K562 (cell line): ENCODE data around the gene LRP10. TPM values are rescaled to one million over a fixed set of nuclear protein-coding genes. Genes with fewer than 3 reads are reported as not detected.

Experiments used
- ATAC-seq: fragments of 200-7000 bp; cut with Tn5 transposase; 3 replicates; pipeline ENCODE4 v1.9.1; 2020; ENCODE audit warnings: moderate library complexity
- Bru-seq: library from RNA; stranded (reverse); fragments of 400-500 nt; gene quantifications from one replicate; lab custom pipeline; 2021; lab: Mats Ljungman, UMichigan
- BruChase-seq, 2 experiments: library from RNA; stranded (reverse); fragments of 400-500 nt; gene quantifications; one replicate each; lab custom pipeline; 2021; lab: Mats Ljungman, UMichigan
- BruUV-seq: library from RNA; stranded (reverse); fragments of 400-500 nt; replicated peaks from 2 replicates; lab custom pipeline; 2021; lab: Mats Ljungman, UMichigan
- CTCF ChIA-PET: fragments of 300-600 bp; formaldehyde crosslinking; extraction: SDS; loops from one replicate; lab custom pipeline; 2021; ENCODE audit warnings: low intra/inter-chr PET ratio; lab: Yijun Ruan, JAX
- POLR2A ChIA-PET: fragments of 300-600, 350-650 bp; sonication (Branson Sonifier 250); formaldehyde crosslinking; extraction: SDS; loops from one replicate; lab custom pipeline; 2021; ENCODE audit warnings: antibody characterized with exemption, inconsistent platforms; lab: Yijun Ruan, JAX
- DNase-seq, 4 experiments: peaks; one replicate each; pipeline versions ENCODE4 v3.0.0 to v3.0.0-alpha.2; 2011 to 2018; ENCODE audit warnings: low spot score in 3 of 4, mixed read lengths in 3 of 4; ENCODE audit errors: extremely low read depth in 1 of 4
- FAIRE-seq: peaks from 2 replicates; lab custom pipeline; 2011; peaks lifted over from hg19 to GRCh38; lab: Jason Lieb, UNC
- H2AFZ ChIP-seq: 2 replicates; pipeline ENCODE4 v1.6.0; 2011; ENCODE audit warnings: low read depth, low read length, control low read depth, inconsistent platforms
- H3K27ac ChIP-seq: fragments of 200-600 bp; 3 replicates; pipeline ENCODE4 v1.8.0; 2011; ENCODE audit warnings: low read depth, mild to moderate bottlenecking, control low read depth, inconsistent platforms, low read length, moderate library complexity, mixed read lengths; ENCODE audit errors: extremely low read depth
- H3K27me3 ChIP-seq, 2 experiments: fragments of 300-600 bp in 1 of 2; 2 replicates in 1 of 2; 3 replicates in 1 of 2; pipeline versions ENCODE4 v1.6.0 to v1.8.0; 2011; ENCODE audit warnings: inconsistent platforms in 2 of 2, low read length in 2 of 2, mild to moderate bottlenecking in 1 of 2, mixed read lengths in 1 of 2, moderate library complexity in 1 of 2; ENCODE audit not compliant: control insufficient read depth in 2 of 2, insufficient read depth in 2 of 2
- H3K36me3 ChIP-seq: fragments of 300-600 bp; 3 replicates; pipeline ENCODE4 v1.8.0; 2011; ENCODE audit warnings: mild to moderate bottlenecking, low read length, inconsistent platforms; ENCODE audit not compliant: control insufficient read depth, insufficient read depth
- H3K4me1 ChIP-seq, 2 experiments: fragments of 200-600 bp in 1 of 2; replicated peaks in 1 of 2; 2 replicates in 1 of 2; 3 replicates in 1 of 2; pipeline versions ENCODE4 v1.5.1 to v1.8.0; 2011; ENCODE audit warnings: inconsistent platforms in 2 of 2, low read length in 2 of 2, mild to moderate bottlenecking in 1 of 2, mixed read lengths in 1 of 2, moderate library complexity in 1 of 2; ENCODE audit not compliant: control insufficient read depth in 2 of 2, insufficient read depth in 2 of 2
- H3K4me2 ChIP-seq: 2 replicates; pipeline ENCODE4 v1.6.1; 2011; ENCODE audit warnings: low read length, control low read depth, inconsistent platforms, mixed read lengths; ENCODE audit not compliant: insufficient read depth
- H3K4me3 ChIP-seq: fragments of 200-600 bp; sonication (generic), shearing (Covaris generic); 2 replicates; pipeline ENCODE4 v1.5.1; 2016; ENCODE audit warnings: control low read depth, inconsistent platforms
- H3K79me2 ChIP-seq: fragments of 200-600 bp; 3 replicates; pipeline ENCODE4 v1.8.0; 2011; ENCODE audit warnings: low read length, inconsistent platforms; ENCODE audit not compliant: control insufficient read depth, insufficient read depth
- H3K9ac ChIP-seq, 2 experiments: 2 replicates each; pipeline versions ENCODE4 v1.6.0 to v1.6.1; 2011; ENCODE audit warnings: low read depth in 2 of 2, low read length in 2 of 2, control low read depth in 1 of 2, inconsistent platforms in 1 of 2, mild to moderate bottlenecking in 1 of 2, mixed read lengths in 1 of 2; ENCODE audit not compliant: insufficient read depth in 1 of 2
- H3K9me1 ChIP-seq: one replicate; pipeline ENCODE4 v1.6.0; 2011; ENCODE audit warnings: inconsistent platforms, mild to moderate bottlenecking, low read length, moderate library complexity; ENCODE audit not compliant: control insufficient read depth, insufficient read depth
- H3K9me3 ChIP-seq: replicated peaks from 2 replicates; pipeline ENCODE4 v1.5.1; 2011; ENCODE audit warnings: low read depth, low read length, inconsistent platforms; ENCODE audit not compliant: control insufficient read depth, insufficient read depth
- H4K20me1 ChIP-seq: replicated peaks from 2 replicates; pipeline ENCODE4 v1.6.1; 2011; ENCODE audit warnings: low read length, inconsistent platforms, mixed read lengths; ENCODE audit not compliant: control insufficient read depth, insufficient read depth
- PCBP1 ChIP-seq: fragments of 200-400 bp; formaldehyde crosslinking; IDR thresholded peaks from 2 replicates; pipeline ENCODE4 v1.6.1; 2018; ENCODE audit warnings: mild to moderate bottlenecking, low read depth, low read length; ENCODE audit not compliant: poor library complexity, severe bottlenecking
- WGBS: fragments of 100-300 bp; shearing (Covaris generic); methylation state at CpG from one replicate; pipeline ENCODE4 v1.1.6; 2016; ENCODE audit warnings: low coverage, mixed read lengths; ENCODE audit not compliant: insufficient coverage; ENCODE audit errors: missing lambda C conversion rate; 5-methylcytosine and 5-hydroxymethylcytosine counted together
- in situ Hi-C: fragments of 300-500 bp; cut with MboI; formaldehyde crosslinking; loops from 4 replicates; pipeline ENCODE4 v1.15.0; 2018; ENCODE audit warnings: inconsistent platforms, mixed read lengths
- intact Hi-C: fragments of 100-400 bp; cut with micrococcal nuclease; formaldehyde crosslinking; loops from 2 replicates; pipeline ENCODE4 v1.14.2; 2022
- long read RNA-seq, 3 experiments: library from polyadenylated mRNA in 2 of 3; library from RNA in 1 of 3; unstranded in 2 of 3; stranded (forward) in 1 of 3; transcript quantifications; one replicate each; pipeline ENCODE4 v2.0.0, GENCODE V29; 2019 to 2022
- polyA minus RNA-seq, 3 experiments: library from RNA; depleted of rRNA, polyadenylated mRNA; stranded (reverse); fragments of >200 nt; gene quantifications; 2 replicates each; pipeline ENCODE4 v1.2.3, GENCODE V29; 2011
- polyA plus RNA-seq, 8 experiments: library from polyadenylated mRNA; depleted of rRNA in 4 of 8; stranded (reverse) in 5 of 8; unstranded in 3 of 8; fragments of >200 nt; fragmentation: Nextera tagmentation in 2 of 8; fragmentation: Illumina TruSeq in 1 of 8; extraction: Ambion mirVana in 2 of 8; extraction: Trizol in 1 of 8; gene quantifications; 2 replicates each; pipeline versions ENCODE4 v1.2.1 to v1.2.3, GENCODE V29; 2011 to 2014; ENCODE audit warnings: inconsistent platforms in 1 of 8, missing spikeins in 1 of 8
- total RNA-seq, 7 experiments: library from RNA; depleted of rRNA in 6 of 7; stranded (reverse); fragments of >200 nt in 6 of 7; fragmentation: Illumina TruSeq in 2 of 7; extraction: Trizol in 2 of 7; gene quantifications; 2 replicates each; pipeline versions ENCODE4 v1.2.1 to v1.2.3, GENCODE V29; 2011 to 2021; ENCODE audit warnings: low replicate concordance in 1 of 7

The LRP10 gene, protein sequence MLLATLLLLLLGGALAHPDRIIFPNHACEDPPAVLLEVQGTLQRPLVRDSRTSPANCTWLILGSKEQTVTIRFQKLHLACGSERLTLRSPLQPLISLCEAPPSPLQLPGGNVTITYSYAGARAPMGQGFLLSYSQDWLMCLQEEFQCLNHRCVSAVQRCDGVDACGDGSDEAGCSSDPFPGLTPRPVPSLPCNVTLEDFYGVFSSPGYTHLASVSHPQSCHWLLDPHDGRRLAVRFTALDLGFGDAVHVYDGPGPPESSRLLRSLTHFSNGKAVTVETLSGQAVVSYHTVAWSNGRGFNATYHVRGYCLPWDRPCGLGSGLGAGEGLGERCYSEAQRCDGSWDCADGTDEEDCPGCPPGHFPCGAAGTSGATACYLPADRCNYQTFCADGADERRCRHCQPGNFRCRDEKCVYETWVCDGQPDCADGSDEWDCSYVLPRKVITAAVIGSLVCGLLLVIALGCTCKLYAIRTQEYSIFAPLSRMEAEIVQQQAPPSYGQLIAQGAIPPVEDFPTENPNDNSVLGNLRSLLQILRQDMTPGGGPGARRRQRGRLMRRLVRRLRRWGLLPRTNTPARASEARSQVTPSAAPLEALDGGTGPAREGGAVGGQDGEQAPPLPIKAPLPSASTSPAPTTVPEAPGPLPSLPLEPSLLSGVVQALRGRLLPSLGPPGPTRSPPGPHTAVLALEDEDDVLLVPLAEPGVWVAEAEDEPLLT
- total RNA-seq (2011; cell fraction: chromatin; rRNA removed; ENCODE audit: low replicate concordance), result 26.2 and 103 TPM in 2 replicates
- 119 and 150 TPM in 2 replicates for total RNA-seq (2011; cell fraction: nucleolus; rRNA removed)
- 79.0 and 80.1 TPM in 2 replicates for total RNA-seq (2011; cell fraction: nucleoplasm; rRNA removed)
- total RNA-seq (2014; rRNA removed) (10.9 and 14.9 TPM in 2 replicates), total RNA-seq (2014; rRNA removed; fragmentation: Illumina TruSeq; extraction: Trizol) (4.9 and 5.5 TPM in 2 replicates), total RNA-seq (2015; rRNA removed; fragmentation: Illumina TruSeq; extraction: Trizol) (6.9 and 8.1 TPM in 2 replicates), total RNA-seq (2021) (40.7 and 45.5 TPM in 2 replicates), polyA plus RNA-seq (2011; rRNA removed) (16.0 and 25.1 TPM in 2 replicates), polyA plus RNA-seq (2014; fragmentation: Illumina TruSeq; extraction: Trizol) (27.2 and 34.5 TPM in 2 replicates), polyA plus RNA-seq (2014; fragmentation: Nextera tagmentation; extraction: Ambion mirVana) (1 to 10 TPM; 1.3 to 2.3 TPM), polyA plus RNA-seq (2014; rRNA removed) (12.7 and 15.9 TPM in 2 replicates), polyA minus RNA-seq (2011; rRNA and poly(A)+ RNA removed) (15.2 and 24.3 TPM in 2 replicates), Bru-seq, nascent RNA (percentile 68 among the genes with signal in this experiment), BruChase-seq, experiment 1, labeled RNA remaining after a 2-hour chase (percentile 63 among the genes with signal in this experiment), BruChase-seq, experiment 2, labeled RNA remaining after a 6-hour chase (percentile 68 among the genes with signal in this experiment)
- polyA plus RNA-seq (2011; cell fraction: cytosol; rRNA removed), result 18.9 and 40.0 TPM in 2 replicates
- 17.1 and 30.2 TPM in 2 replicates for polyA plus RNA-seq (2011; cell fraction: nucleus; rRNA removed)
- 36.0 and 70.6 TPM in 2 replicates for polyA plus RNA-seq (2012)
- polyA minus RNA-seq (2011; cell fraction: cytosol; rRNA and poly(A)+ RNA removed), result 36.7 and 48.5 TPM in 2 replicates
- 16.7 and 17.0 TPM in 2 replicates for polyA minus RNA-seq (2011; cell fraction: nucleus; rRNA and poly(A)+ RNA removed)
- long read RNA-seq, experiment 1, full-length matches to known transcripts, result 25 of 111 reads
- long read RNA-seq, experiment 1, partial matches to known transcripts, result 25 of 111 reads
- long read RNA-seq, experiment 1, other reads (novel, unspliced or antisense), result 61 of 111 reads
- long read RNA-seq, experiment 2, full-length matches to known transcripts, result 33 of 63 reads
- long read RNA-seq, experiment 2, partial matches to known transcripts, result 12 of 63 reads
- long read RNA-seq, experiment 2, other reads (novel, unspliced or antisense), result 18 of 63 reads
- long read RNA-seq, experiment 3, full-length matches to known transcripts, result 11 of 15 reads
- long read RNA-seq, experiment 3, partial matches to known transcripts, result 2 of 15 reads
- long read RNA-seq, experiment 3, other reads (novel, unspliced or antisense), result 2 of 15 reads

DNA sequence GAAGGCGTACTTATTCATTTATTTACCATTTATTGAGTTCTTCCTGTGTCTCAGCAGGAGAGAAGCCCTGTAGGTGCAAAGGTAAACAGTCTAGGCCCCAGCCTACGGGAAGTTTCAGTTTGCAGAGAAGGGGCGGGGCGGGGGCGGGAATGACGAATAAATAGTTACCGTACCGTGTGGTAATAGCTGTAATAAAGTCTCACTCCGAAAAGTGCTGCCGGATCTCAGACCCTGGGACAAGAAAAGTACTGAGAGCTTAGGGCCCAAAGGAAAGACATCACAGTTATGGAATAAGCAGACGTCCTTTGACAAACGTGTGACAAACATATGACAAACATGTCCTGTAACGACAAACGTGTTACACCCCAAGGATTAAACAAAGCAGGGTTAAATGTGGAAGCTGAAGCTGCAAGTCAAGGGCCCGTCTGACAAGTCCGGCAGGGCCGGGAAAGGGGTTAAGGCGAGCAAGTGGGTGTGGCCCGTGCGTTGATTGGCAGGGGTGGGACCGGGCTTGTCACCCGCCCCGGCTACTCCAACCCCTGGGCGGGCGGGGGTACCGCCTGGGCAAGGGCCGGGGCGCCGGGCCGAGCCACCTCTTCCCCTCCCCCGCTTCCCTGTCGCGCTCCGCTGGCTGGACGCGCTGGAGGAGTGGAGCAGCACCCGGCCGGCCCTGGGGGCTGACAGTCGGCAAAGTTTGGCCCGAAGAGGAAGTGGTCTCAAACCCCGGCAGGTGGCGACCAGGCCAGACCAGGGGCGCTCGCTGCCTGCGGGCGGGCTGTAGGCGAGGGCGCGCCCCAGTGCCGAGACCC, at the start of gene LRP10:
Gene LRP10 (plus strand): TSS at position 517 of the 809 bp plus-strand sequence. CDS start 564 bp downstream, outside the sequence.
- BruUV-seq, result TSS peak; percentile 81
- in situ Hi-C loops, result no loop called here
- TF ChIP-seq PCBP1, result peak; percentile 69

More for the DNA sequence above, at the start of gene LRP10:
- Histone ChIP-seq H3K4me1 (peaks cover 12 to 30% of the 10 kb centered on the region in 2 experiments), H3K9ac (peak within 1 kb of the TSS; percentile 87 to 91), H3K27ac (peak within 1 kb of the TSS; percentile 98), H4K20me1 (no peaks in the 10 kb centered on the region), H3K9me3 (no peaks in the 10 kb centered on the region), H3K4me2 (peak within 1 kb of the TSS; percentile 95), H3K27me3 (no peaks in the 10 kb centered on the region), H3K9me1 (no peaks in the 10 kb centered on the region), H3K4me3 (peak within 1 kb of the TSS; percentile 87), H3K36me3 (peaks cover 26% of the 10 kb centered on the region; the same call in 2 of the 3 replicates), H3K79me2 (peaks cover 15% of the 10 kb centered on the region), H2AFZ (peak within 1 kb of the TSS; percentile 97)
- peak; percentile 97 for FAIRE-seq
- WGBS, result 2% methylated on average over 26 of the region's 50 CpGs
- ATAC-seq, result peak; percentile 94
- ChIA-PET POLR2A (interaction anchor here (0.5 to 5.1 kb wide), 15 partner anchors 9 to 203 kb away, joined by 3 to 60 read pairs (median 4); partner anchors contain the start of genes OXA1L, PRMT5, RBM23 and REM2), CTCF (interaction anchor here (0.6 to 2.2 kb wide), 4 partner anchors 27 to 49 kb away, joined by 3 to 18 read pairs (median 5); no protein-coding TSS in a partner anchor)
- DNase-seq, result peak; percentile 91 to 97 (median 94)
- intact Hi-C loops, result loop anchor here (1.0 to 5.0 kb wide), 6 partner anchors 16 to 115 kb away; partner anchors contain the start of genes PRMT5 and RBM23
